T-helper 1 cell treated with Interleukin-12 subunit alpha and Interleukin-12 subunit beta and Interleukin-4 antibody, amounts not matched to agents 30 ng/mL and 1 ng/mL, for 36 hours (primary cell): Measurements from ENCODE around the gene SNRNP48. TPM values are rescaled to one million over a fixed set of nuclear protein-coding genes. Genes with fewer than 3 reads are reported as not detected.

Experiments used
- intact Hi-C: fragments of 100-400 bp; cut with micrococcal nuclease; formaldehyde crosslinking; loops from one replicate; pipeline ENCODE4 v1.15.1; 2024
- total RNA-seq: library from RNA; stranded (reverse); gene quantifications from 2 replicates; pipeline ENCODE4 v1.2.3, GENCODE V29; 2022

SNRNP48 gene
- total RNA-seq, 1 donor from 2014 or later = 15.2 TPM

DNA sequence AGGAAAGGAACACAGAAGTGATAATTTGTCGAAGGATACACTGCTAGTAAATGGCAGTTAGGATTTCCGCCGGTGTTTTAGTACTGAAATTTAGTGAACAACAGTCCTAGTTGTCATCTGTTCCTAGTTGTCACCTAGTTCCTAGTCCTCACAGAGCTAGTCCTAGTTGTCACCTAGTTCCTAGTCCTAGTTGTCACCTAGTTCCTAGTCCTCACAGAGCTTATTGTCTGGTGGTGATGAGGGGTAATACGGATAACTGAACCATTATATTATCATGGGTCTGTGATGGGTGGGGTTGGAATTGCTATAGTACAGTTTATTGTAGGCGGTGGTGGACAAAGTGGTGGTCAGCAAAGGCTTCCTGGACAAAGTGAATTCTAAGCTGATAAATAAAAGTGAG lies 1.8 kb downstream of the SNRNP48 start:
- intact Hi-C loops = loop anchor here (2.0 to 10.0 kb wide), 3 partner anchors 299 to 843 kb away; partner anchors contain the start of genes SLC35B3 and TXNDC5

GRCh38 chr6:7593229-7593628 lies 3.2 kb downstream of the SNRNP48 start:
- intact Hi-C loops = loop anchor here (5.0 to 10.0 kb wide), 2 partner anchors 301 to 842 kb away; partner anchors contain the start of gene SLC35B3

DNA sequence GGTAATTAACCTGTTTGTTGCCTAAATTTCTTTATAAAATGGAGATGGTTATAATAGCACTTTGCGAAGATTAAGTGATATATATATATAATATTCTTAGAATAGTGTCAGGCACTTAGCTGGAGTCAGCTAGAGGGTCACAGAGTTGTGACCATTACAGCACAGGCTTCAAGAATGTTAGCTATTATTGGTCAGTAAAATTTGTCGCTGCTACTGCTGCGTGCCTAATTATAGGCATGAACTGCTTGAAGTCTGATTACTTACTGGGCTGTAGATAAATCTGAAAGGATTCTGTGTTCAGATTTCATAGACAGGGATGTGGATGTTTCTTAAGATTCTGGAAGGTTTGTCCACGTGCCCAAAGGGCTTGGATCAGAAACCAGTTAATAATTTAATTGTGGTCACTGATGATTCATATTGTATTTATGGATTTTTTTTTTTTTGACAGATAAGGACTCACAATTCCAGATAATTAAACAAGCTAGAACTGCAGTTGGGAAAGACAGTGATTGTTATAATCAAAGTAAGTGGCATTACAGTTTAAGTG lies 4.7 kb downstream of the SNRNP48 start:
- intact Hi-C loops = loop anchor here (5.0 to 10.0 kb wide), 2 partner anchors 302 to 840 kb away; partner anchors contain the start of gene SLC35B3

- intact Hi-C loops = no loop called here
Measured at GRCh38 chr6:7604003-7604402, 14.0 kb downstream of the SNRNP48 start.

GRCh38 chr6:7604506-7604905 lies 14.5 kb downstream of the SNRNP48 start:
- intact Hi-C loops = no loop called here

DNA sequence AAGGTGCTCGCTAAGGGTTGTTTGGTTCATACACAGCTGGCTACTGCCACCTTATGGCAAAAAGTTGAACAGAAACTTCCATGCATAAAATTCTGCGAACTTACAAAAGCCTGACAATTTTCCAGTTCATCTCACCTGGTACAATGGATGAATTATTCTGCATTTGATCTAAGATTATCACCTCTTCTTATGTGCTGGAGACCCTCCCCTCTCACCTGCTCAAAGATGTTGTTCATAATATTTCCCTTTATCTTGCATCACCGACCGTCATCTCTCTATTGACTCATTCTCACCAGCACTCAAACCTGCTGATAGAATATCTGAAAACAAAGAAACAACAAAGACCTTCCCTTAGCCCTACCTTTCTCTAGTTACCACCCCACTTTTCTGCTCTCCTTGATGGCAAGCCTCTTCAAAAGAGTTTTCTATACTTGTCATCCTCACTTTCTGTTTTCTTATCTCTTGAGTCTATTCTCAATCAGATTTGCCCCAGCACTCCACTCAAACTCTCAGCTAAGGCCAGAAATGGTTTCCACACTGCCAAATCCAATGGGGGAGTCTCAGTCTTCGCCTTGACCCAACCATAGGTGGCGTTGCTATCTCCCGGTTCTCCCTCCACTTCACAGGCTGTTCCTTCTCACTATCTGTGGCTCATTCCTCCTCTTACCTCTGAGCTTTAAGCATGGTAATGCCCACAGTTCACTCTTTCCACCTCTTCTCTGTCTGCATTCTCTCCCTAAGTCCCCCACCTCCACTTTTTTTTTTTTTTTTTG lies 25.8 kb downstream of the SNRNP48 start:
- intact Hi-C loops = loop anchor here (1.0 to 10.0 kb wide), 7 partner anchors 225 to 1058 kb away; partner anchors contain the start of gene SSR1

DNA sequence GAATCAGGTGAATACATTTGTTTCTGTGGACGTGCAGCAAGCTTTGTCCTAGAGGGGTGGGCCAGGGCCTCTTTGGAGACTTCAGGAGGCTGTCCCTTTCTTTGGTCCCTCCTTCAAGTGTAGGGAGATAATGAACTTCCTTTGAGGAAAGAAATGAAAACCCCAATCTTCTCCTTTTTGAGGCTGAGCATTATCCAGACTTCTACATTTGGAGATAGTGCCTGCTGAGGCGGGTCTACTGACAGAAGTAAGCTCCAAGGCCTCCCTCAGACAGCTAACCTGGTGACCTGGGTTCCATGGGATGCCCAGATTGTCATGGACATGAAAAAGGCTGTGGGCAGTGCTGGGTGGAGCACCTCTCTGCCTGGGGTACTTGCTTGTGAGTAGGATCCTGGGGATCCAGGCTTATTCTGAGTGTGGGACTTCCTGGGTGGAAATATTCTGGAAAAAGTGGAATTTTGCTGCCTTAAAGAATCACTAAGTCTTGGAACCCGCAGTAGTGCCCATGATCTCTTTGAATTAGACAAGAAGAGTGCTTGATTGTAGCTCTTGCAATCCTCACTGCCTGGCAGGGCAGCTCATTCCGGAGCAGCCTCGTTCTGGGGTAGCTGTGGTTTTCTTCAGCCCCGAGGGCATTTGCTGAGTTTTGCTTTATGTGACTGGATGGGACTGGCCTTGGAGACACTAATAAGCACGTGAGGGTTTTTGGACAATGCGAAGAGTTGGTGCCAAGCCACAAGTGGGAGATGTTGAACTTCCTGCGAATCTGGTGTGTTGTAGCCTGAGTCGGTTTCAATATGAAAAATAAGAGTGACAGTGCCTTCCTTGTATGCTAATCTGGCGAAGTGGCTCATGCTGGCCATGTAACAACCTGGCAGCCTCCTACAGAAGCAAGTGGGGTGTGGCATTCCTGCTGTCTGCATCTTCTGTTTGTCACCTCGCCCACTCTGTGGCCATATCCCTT lies 28.1 kb downstream of the SNRNP48 start:
- intact Hi-C loops = loop anchor here (5.0 to 10.0 kb wide), 3 partner anchors 387 to 1061 kb away; no protein-coding TSS in a partner anchor

DNA sequence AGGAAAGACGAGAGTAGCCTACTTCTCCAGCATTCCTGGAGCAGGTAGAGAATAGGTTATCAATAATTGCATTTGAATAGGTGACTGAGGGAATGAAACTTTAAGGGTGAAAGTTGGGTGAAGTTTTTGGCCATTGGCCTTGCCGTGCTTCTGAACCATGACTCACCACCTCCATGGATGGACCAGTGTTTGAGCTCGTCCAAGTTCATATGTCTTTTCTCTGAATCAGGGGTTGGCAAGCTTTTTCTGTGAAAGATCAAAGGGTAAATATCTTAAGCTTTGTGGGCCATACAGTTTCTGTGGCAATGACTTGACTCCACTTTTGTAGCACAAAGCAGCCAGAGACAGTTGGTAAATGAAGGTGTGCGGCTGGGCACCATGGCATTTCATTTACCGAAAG lies 31.8 kb downstream of the SNRNP48 start:
- intact Hi-C loops = no loop called here

DNA sequence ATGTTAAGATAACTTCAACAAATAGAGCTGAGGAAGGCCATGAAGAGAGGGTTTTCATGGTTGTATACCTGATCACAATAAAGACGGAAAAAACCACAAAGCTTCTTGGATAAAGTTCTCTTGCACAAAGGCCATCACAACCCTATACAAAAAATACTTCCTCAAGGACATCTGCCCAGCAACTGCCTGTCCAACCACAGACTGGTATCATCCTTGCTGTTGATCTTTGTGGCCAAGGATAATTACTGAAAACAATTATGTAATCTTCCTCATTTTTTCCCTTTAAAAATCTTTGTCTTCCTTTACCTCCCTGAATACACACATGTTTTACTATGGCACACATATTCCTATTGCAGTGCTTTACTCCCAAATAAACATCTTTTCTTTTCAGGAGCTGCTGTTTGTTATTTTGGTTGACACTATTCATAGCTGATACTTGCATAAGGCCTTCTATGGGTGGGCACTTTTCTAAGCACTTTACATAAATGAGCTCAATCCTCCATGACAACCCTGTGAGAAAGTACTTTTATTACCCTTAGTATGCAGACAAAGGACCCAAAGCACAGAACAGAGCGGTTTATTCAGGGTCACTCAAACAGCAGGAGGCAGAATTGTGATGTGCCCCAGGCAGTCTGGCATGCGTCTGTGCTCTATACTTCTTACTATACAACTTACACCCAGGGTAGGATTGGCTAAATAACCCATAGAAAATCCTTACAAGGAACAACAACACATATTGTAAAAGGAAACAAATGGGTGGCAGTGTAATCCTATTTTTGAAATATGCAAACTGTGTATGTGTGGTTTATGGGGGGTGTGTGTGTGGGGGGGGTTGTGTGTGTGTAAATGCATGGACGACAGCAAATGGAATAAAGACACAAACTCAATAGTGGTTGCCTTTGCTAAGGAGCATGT lies 35.1 kb downstream of the SNRNP48 start:
- intact Hi-C loops = no loop called here

DNA sequence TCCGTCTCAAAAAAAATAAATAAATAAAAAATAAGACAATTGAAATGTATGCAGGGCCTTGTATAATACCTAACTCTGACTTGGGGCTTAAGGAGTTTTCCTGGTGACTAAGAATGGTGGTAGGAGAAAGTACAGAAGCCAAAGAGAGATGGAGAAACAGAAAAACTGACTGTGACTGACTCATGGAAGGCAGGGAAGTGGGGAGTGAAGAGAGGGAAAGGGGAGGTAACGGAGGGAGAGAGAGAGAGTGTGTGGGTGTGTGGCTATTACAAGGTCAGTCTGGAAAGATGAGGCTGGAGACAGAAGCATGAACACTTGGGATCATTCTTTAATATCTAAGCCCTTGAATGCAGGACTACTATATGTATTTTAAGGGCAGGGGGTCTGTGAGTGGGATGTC lies 38.5 kb downstream of the SNRNP48 start:
- intact Hi-C loops = no loop called here

DNA sequence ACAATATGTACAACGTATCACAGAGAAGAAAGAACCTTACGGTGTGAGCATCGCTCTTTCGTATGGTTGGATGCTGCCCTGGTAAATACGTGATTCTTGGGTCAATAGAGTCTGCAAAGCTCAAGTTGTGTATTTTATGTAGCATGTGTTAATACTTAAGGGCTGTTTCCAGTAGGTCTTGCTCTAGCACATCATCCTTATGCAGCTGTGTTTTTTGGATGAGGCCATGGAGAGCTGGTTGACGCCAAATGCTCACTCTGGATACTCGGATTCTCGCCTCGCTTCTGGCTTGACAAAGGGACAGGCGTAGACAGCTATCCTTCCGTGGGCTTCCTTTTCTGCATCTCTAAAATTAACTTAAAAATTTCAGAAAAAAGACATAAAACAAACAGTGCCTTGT lies 38.9 kb downstream of the SNRNP48 start:
- intact Hi-C loops = no loop called here

- intact Hi-C loops = no loop called here
Measured at GRCh38 chr6:7629321-7629720, 39.3 kb downstream of the SNRNP48 start.

GRCh38 chr6:7630792-7631191 lies 40.8 kb downstream of the SNRNP48 start:
- intact Hi-C loops = no loop called here

- intact Hi-C loops = no loop called here
Measured at GRCh38 chr6:7631466-7631865, 41.5 kb downstream of the SNRNP48 start.

- intact Hi-C loops = no loop called here
Measured at GRCh38 chr6:7632501-7633290, 42.7 kb downstream of the SNRNP48 start.

- intact Hi-C loops = no loop called here
Measured at GRCh38 chr6:7633361-7633760, 43.4 kb downstream of the SNRNP48 start.

GRCh38 chr6:7636151-7636550 lies 46.2 kb downstream of the SNRNP48 start:
- intact Hi-C loops = no loop called here

DNA sequence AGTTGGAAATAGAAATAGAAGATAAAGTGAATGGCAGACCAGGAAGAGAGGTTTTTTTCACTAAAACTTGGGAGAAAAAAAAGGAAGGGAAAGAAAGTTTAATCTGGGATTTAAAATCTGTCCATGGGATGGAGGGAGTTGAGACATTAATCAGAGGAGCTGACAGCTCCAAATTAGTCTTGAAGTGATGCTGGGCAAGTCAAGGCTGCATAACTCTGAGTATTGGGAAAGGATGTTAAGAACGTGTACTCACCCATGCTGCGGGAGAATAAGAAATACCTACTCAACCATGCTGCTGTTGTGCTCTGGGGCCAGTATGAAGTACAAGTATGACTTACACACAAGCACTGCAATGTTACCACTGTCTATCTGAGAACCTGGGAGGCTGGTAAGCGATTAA lies 47.5 kb downstream of the SNRNP48 start:
- intact Hi-C loops = no loop called here

DNA sequence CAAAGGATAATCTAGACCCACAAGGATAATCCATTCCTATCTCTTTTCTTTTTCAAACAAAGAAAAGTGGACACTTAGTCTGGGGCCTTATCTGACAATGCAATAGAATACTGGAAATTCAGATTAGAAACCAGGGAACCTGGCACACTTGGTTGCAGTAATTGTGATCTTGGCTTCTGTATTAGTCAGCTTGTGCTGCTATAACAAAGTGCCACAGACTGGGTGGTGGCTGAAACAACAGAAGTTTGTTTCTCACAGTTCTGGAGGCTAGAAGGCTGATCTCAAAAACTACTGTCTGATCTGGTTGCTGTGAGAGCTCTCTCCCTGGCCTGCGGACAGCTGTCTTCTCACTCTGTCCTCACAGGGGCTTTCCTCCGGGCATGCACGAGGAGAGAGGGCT lies 49.4 kb downstream of the SNRNP48 start:
- intact Hi-C loops = no loop called here

GRCh38 chr6:7640016-7640415 lies 50.0 kb downstream of the SNRNP48 start:
- intact Hi-C loops = no loop called here
